Activated CD8-positive, alpha-beta T cell treated with anti-CD3 and anti-CD28 coated beads for 36 hours (primary cell): Measurements from ENCODE around the gene ZNF672. TPM values are rescaled to one million over a fixed set of nuclear protein-coding genes. Genes with fewer than 3 reads are reported as not detected.
"Not testable (repeated sequence)": the region's sequence is repeated elsewhere in the genome, so short reads cannot be mapped to it uniquely, and the experiment has no call there.

Experiments
- ATAC-seq: fragments of 200-7000 bp; cut with Tn5 transposase; one replicate; pipeline ENCODE4 v1.10.0; 2021; ENCODE audit warnings: mild to moderate bottlenecking, moderate library complexity
- CTCF ChIA-PET: fragments of 350-600 bp; sonication (Branson Sonifier 250); formaldehyde crosslinking; loops from one replicate; lab custom pipeline; 2021; ENCODE audit warnings: antibody characterized with exemption; lab: Charles Lee
- POLR2A ChIA-PET: fragments of 350-600 bp; sonication (Branson Sonifier 250); formaldehyde crosslinking; loops from one replicate; lab custom pipeline; 2021; ENCODE audit warnings: antibody characterized with exemption; lab: Charles Lee
- DNase-seq: peaks from one replicate; pipeline ENCODE4 v3.0.0-alpha.2; 2020
- H3K27ac Mint-ChIP-seq: one replicate; pipeline ENCODE4 v1.8.0; 2021; ENCODE audit warnings: mild to moderate bottlenecking, mixed read lengths
- H3K27me3 Mint-ChIP-seq: one replicate; pipeline ENCODE4 v1.8.0; 2021; ENCODE audit warnings: mixed read lengths
- H3K36me3 Mint-ChIP-seq: one replicate; pipeline ENCODE4 v1.8.0; 2021; ENCODE audit warnings: low read depth, mixed read lengths
- H3K4me1 Mint-ChIP-seq: one replicate; pipeline ENCODE4 v1.8.0; 2021; ENCODE audit warnings: low read depth, mixed read lengths
- H3K4me3 Mint-ChIP-seq: one replicate; pipeline ENCODE4 v1.8.0; 2021; ENCODE audit warnings: mild to moderate bottlenecking, moderate library complexity, mixed read lengths
- H3K9me3 Mint-ChIP-seq: one replicate; pipeline ENCODE4 v1.8.0; 2021; ENCODE audit warnings: mixed read lengths
- intact Hi-C: fragments of 100-400 bp; cut with micrococcal nuclease; formaldehyde crosslinking; loops from one replicate; pipeline ENCODE4 v1.10.0; 2022
- total RNA-seq, 2 experiments: library from RNA; stranded (reverse); gene quantifications; one replicate each; pipeline ENCODE4 v1.2.3, GENCODE V29; 2021
- TF ChIP-seq, protein P1 (sequence below): fragments of 200-600 bp; IDR thresholded peaks from one replicate; pipeline ENCODE4 v1.8.0; 2022; ENCODE audit warnings: antibody characterized with exemption, mild to moderate bottlenecking

The ZNF672 gene
- total RNA-seq, 2 experiments from 2014 or later: 43.8 to 45.1 TPM

DNA sequence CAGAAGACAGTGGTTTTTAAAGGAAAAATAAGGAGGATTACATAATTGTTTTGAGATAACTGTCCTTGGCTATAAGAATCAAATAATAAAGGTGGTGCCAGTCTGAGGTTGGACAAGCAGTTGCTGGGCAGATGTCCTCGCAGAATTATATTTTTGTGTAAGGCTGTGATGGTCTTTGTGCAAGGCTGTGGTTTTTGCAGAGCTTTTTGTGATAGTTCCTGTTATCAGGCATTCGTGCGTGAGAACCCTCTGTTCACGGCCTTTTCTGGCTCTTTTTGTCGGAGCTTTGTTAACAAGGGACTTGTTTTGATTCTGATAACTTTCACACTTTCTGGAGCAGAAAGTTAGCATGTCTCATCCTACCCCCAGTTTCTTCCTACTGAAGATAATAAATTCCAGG is 45.7 kb upstream of the ZNF672 start:
- peaks cover 6% of the 10 kb centered on the region for H3K9me3 Mint-ChIP-seq
- intact Hi-C loops: no loop called here
- TF ChIP-seq, protein P1, sequence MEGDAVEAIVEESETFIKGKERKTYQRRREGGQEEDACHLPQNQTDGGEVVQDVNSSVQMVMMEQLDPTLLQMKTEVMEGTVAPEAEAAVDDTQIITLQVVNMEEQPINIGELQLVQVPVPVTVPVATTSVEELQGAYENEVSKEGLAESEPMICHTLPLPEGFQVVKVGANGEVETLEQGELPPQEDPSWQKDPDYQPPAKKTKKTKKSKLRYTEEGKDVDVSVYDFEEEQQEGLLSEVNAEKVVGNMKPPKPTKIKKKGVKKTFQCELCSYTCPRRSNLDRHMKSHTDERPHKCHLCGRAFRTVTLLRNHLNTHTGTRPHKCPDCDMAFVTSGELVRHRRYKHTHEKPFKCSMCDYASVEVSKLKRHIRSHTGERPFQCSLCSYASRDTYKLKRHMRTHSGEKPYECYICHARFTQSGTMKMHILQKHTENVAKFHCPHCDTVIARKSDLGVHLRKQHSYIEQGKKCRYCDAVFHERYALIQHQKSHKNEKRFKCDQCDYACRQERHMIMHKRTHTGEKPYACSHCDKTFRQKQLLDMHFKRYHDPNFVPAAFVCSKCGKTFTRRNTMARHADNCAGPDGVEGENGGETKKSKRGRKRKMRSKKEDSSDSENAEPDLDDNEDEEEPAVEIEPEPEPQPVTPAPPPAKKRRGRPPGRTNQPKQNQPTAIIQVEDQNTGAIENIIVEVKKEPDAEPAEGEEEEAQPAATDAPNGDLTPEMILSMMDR: no peak
- H3K4me1 Mint-ChIP-seq: no peaks in the 10 kb centered on the region
- no peak for ATAC-seq
- no peak for DNase-seq
- H3K36me3 Mint-ChIP-seq: no peaks in the 10 kb centered on the region
- CTCF ChIA-PET: interaction anchor here (1.0 kb wide), 1 partner anchor 34 kb away, joined by 3 read pairs; the partner anchor contains the start of gene SH3BP5L
- no peak overlapping the region for H3K4me3 Mint-ChIP-seq
- peaks cover 5% of the 10 kb centered on the region for H3K27me3 Mint-ChIP-seq
- no peak overlapping the region for H3K27ac Mint-ChIP-seq
- POLR2A ChIA-PET: no interaction called here

GRCh38 chr1:248793592-248793991 is 44.4 kb upstream of the ZNF672 start:
- Mint-ChIP-seq H3K36me3 (no peaks in the 10 kb centered on the region), H3K4me3 (no peak overlapping the region), H3K27ac (no peak overlapping the region), H3K4me1 (no peaks in the 10 kb centered on the region), H3K27me3 (peaks cover 5% of the 10 kb centered on the region), H3K9me3 (peaks cover 6% of the 10 kb centered on the region)
- ChIA-PET POLR2A (no interaction called here), CTCF (no interaction called here)
- peak; percentile 61 for ATAC-seq
- DNase-seq: no peak
- intact Hi-C loops: no loop called here
- TF ChIP-seq, protein P1: no peak

- POLR2A ChIA-PET, H3K27me3 Mint-ChIP-seq, H3K4me3 Mint-ChIP-seq, H3K27ac Mint-ChIP-seq, DNase-seq, ATAC-seq, H3K9me3 Mint-ChIP-seq, H3K4me1 Mint-ChIP-seq, H3K36me3 Mint-ChIP-seq, intact Hi-C loops: not testable (repeated sequence)
- CTCF ChIA-PET: interaction anchor here (2.2 kb wide), 1 partner anchor 13 kb away, joined by 6 read pairs; no protein-coding TSS in a partner anchor
Observed at GRCh38 chr1:248794663-248795062, 43.4 kb upstream of the ZNF672 start.

GRCh38 chr1:248798791-248799190 is 39.2 kb upstream of the ZNF672 start:
- Mint-ChIP-seq H3K36me3 (no peaks in the 10 kb centered on the region), H3K27ac (no peak overlapping the region), H3K27me3 (peaks cover 19% of the 10 kb centered on the region), H3K4me1 (no peaks in the 10 kb centered on the region), H3K9me3 (peaks cover 6% of the 10 kb centered on the region), H3K4me3 (no peak overlapping the region)
- TF ChIP-seq, protein P1: no peak
- intact Hi-C loops: no loop called here
- ChIA-PET POLR2A (no interaction called here), CTCF (interaction anchor here (1.6 to 2.1 kb wide), 2 partner anchors 8 to 177 kb away, joined by 5 to 8 read pairs; no protein-coding TSS in a partner anchor)
- DNase-seq (no peak), ATAC-seq (no peak)

DNA sequence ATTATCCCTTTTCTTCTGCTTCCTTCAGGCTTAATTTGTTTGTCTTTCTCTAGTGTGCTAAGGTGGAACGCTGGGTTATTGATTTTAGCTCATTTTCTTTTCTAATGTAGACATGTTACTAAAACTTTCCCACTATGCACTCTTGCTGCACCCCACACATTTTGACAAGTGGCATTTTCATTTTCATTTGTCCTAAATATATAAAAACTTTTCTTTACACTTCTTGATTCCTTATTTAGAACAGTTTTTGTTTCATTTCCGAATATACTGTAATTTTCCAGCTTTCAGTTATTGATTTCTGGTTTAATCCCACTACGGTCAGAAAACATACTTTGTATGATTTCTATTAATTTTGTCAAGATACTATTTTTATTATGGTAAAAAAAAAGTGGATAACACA is 37.6 kb upstream of the ZNF672 start:
- ChIA-PET POLR2A (no interaction called here), CTCF (interaction anchor here (0.9 kb wide), 1 partner anchor 179 kb away, joined by 4 read pairs; no protein-coding TSS in a partner anchor)
- no peak overlapping the region for H3K27ac Mint-ChIP-seq
- TF ChIP-seq, protein P1: no peak
- peaks cover 25% of the 10 kb centered on the region for H3K27me3 Mint-ChIP-seq
- DNase-seq: no peak
- H3K9me3 Mint-ChIP-seq: peaks cover 2% of the 10 kb centered on the region
- peaks cover 11% of the 10 kb centered on the region for H3K4me1 Mint-ChIP-seq
- intact Hi-C loops: no loop called here
- no peak for ATAC-seq
- no peaks in the 10 kb centered on the region for H3K36me3 Mint-ChIP-seq
- H3K4me3 Mint-ChIP-seq: no peak overlapping the region
